Measurements from ENCODE around the gene IQSEC1. TPM values are rescaled to one million over a fixed set of nuclear protein-coding genes. Genes with fewer than 3 reads are reported as not detected.

IQSEC1 gene
- total and polyA plus RNA-seq, 2 donors (not counting 1 experiment from before 2014, with no cell fraction given), result 4.3 to 18.2 TPM

GRCh38 chr3:13024765-13025065, 48.5 kb downstream of the IQSEC1 start:
- peaks cover 19% of the 10 kb centered on the region for H3K4me1 ChIP-seq (ENCODE audit: control insufficient read depth, extremely low read depth, insufficient read depth, low read length)
- no peak for DNase-seq (ENCODE audit: low read depth in 2 of 2)
- no peak overlapping the region for H2AFZ ChIP-seq (ENCODE audit: low read length)
- TF ChIP-seq CTCF (conservative IDR thresholded peaks at IDR 0.05 in 1 of 2, IDR thresholded peaks at IDR 0.05 in 1 of 2; ENCODE audit: low read depth in 1 of 2, low read length in 2 of 2) (no peak), EZH2 (IDR thresholded peaks at IDR 0.05; ENCODE audit: low read length, missing control alignments) (no peak)
- no peaks in the 10 kb centered on the region for H4K20me1 ChIP-seq (ENCODE audit: control insufficient read depth, extremely low read depth, insufficient read depth, low read length)
- no peaks in the 10 kb centered on the region for H3K36me3 ChIP-seq (ENCODE audit: control insufficient read depth, insufficient read depth, low read length)
- no peaks in the 10 kb centered on the region for H3K79me2 ChIP-seq (ENCODE audit: control insufficient read depth, insufficient read depth, low read length)
- no peak overlapping the region for H3K4me2 ChIP-seq (ENCODE audit: extremely low read depth, insufficient read depth, low read length)
- H3K9me3 ChIP-seq (ENCODE audit: control insufficient read depth, insufficient read depth, low read depth, low read length), result no peaks in the 10 kb centered on the region
- no peak overlapping the region for H3K9ac ChIP-seq (ENCODE audit: insufficient read depth, low read length)
- H3K4me3 ChIP-seq (replicated peaks in 1 of 4; ENCODE audit: control extremely low read depth in 1 of 4, insufficient read depth in 1 of 4, low read depth in 3 of 4, low read length in 4 of 4), result no peak overlapping the region
- no peaks in the 10 kb centered on the region for H3K27me3 ChIP-seq (ENCODE audit: control insufficient read depth, insufficient read depth, low read length)
- H3K27ac ChIP-seq (ENCODE audit: insufficient read depth, low read length), result no peak overlapping the region

GRCh38 chr3:13023971-13024764, 49.1 kb downstream of the IQSEC1 start:
- Histone ChIP-seq H2AFZ (ENCODE audit: low read length) (no peak overlapping the region), H3K27me3 (ENCODE audit: control insufficient read depth, insufficient read depth, low read length) (no peaks in the 10 kb centered on the region), H3K9ac (ENCODE audit: insufficient read depth, low read length) (no peak overlapping the region), H3K4me2 (ENCODE audit: extremely low read depth, insufficient read depth, low read length) (no peak overlapping the region), H3K27ac (ENCODE audit: insufficient read depth, low read length) (no peak overlapping the region), H3K4me1 (ENCODE audit: control insufficient read depth, extremely low read depth, insufficient read depth, low read length) (peaks cover 19% of the 10 kb centered on the region), H3K4me3 (replicated peaks in 1 of 4; ENCODE audit: control extremely low read depth in 1 of 4, insufficient read depth in 1 of 4, low read depth in 3 of 4, low read length in 4 of 4) (no peak overlapping the region), H4K20me1 (ENCODE audit: control insufficient read depth, extremely low read depth, insufficient read depth, low read length) (no peaks in the 10 kb centered on the region), H3K36me3 (ENCODE audit: control insufficient read depth, insufficient read depth, low read length) (no peaks in the 10 kb centered on the region), H3K79me2 (ENCODE audit: control insufficient read depth, insufficient read depth, low read length) (no peaks in the 10 kb centered on the region), H3K9me3 (ENCODE audit: control insufficient read depth, insufficient read depth, low read depth, low read length) (no peaks in the 10 kb centered on the region)
- DNase-seq (ENCODE audit: low read depth in 2 of 2), result no peak
- TF ChIP-seq EZH2 (IDR thresholded peaks at IDR 0.05; ENCODE audit: low read length, missing control alignments) (no peak), CTCF (conservative IDR thresholded peaks at IDR 0.05 in 1 of 2, IDR thresholded peaks at IDR 0.05 in 1 of 2; ENCODE audit: low read depth in 1 of 2, low read length in 2 of 2) (no peak)

GRCh38 chr3:13023235-13023970, 49.8 kb downstream of the IQSEC1 start:
- H2AFZ ChIP-seq (ENCODE audit: low read length), result no peak overlapping the region
- no peaks in the 10 kb centered on the region for H3K79me2 ChIP-seq (ENCODE audit: control insufficient read depth, insufficient read depth, low read length)
- no peak overlapping the region for H3K9ac ChIP-seq (ENCODE audit: insufficient read depth, low read length)
- no peaks in the 10 kb centered on the region for H3K36me3 ChIP-seq (ENCODE audit: control insufficient read depth, insufficient read depth, low read length)
- no peaks in the 10 kb centered on the region for H3K27me3 ChIP-seq (ENCODE audit: control insufficient read depth, insufficient read depth, low read length)
- H3K4me1 ChIP-seq (ENCODE audit: control insufficient read depth, extremely low read depth, insufficient read depth, low read length), result peaks cover 19% of the 10 kb centered on the region
- no peaks in the 10 kb centered on the region for H3K9me3 ChIP-seq (ENCODE audit: control insufficient read depth, insufficient read depth, low read depth, low read length)
- no peak for DNase-seq (ENCODE audit: low read depth in 2 of 2)
- H3K27ac ChIP-seq (ENCODE audit: insufficient read depth, low read length), result no peak overlapping the region
- no peaks in the 10 kb centered on the region for H4K20me1 ChIP-seq (ENCODE audit: control insufficient read depth, extremely low read depth, insufficient read depth, low read length)
- H3K4me2 ChIP-seq (ENCODE audit: extremely low read depth, insufficient read depth, low read length), result no peak overlapping the region
- TF ChIP-seq CTCF (conservative IDR thresholded peaks at IDR 0.05 in 1 of 2, IDR thresholded peaks at IDR 0.05 in 1 of 2; ENCODE audit: low read depth in 1 of 2, low read length in 2 of 2), result no peak
- TF ChIP-seq EZH2 (IDR thresholded peaks at IDR 0.05; ENCODE audit: low read length, missing control alignments), result no peak
- H3K4me3 ChIP-seq (replicated peaks in 1 of 4; ENCODE audit: control extremely low read depth in 1 of 4, insufficient read depth in 1 of 4, low read depth in 3 of 4, low read length in 4 of 4), result no peak overlapping the region
